Fibroblast of the aortic adventitia (primary cell): ENCODE measurements around the gene ROPN1L. TPM values are rescaled to one million over a fixed set of nuclear protein-coding genes. Genes with fewer than 3 reads are reported as not detected.
A peak's percentile ranks its signal among the peaks of the same experiment; 100 is the strongest.
"Not testable (repeated sequence)": the region's sequence is repeated elsewhere in the genome, so short reads cannot be mapped to it uniquely, and the experiment has no call there.

Experiments used
- DNase-seq: peaks from one replicate; pipeline ENCODE4 v3.0.0-alpha.2; 2010; ENCODE audit warnings: low read depth
- H3K4me3 ChIP-seq: 2 replicates; pipeline ENCODE4 v1.5.1; 2011; ENCODE audit warnings: low read depth, mild to moderate bottlenecking, control low read depth, low read length, moderate library complexity
- small RNA-seq: library from RNA; depleted of rRNA; stranded (forward); fragments of <200 nt; gene quantifications from one replicate; pipeline ENCODE3, GENCODE V24; 2012
- total RNA-seq: library from RNA; depleted of rRNA; stranded (reverse); fragments of >200 nt; gene quantifications from 2 replicates; pipeline ENCODE4 v1.2.3, GENCODE V29; 2012; ENCODE audit warnings: low replicate concordance
- TF ChIP-seq, protein P1 (sequence below): IDR thresholded peaks from 2 replicates; pipeline ENCODE4 v1.5.1; 2011; ENCODE audit warnings: mild to moderate bottlenecking, low read length, control low read depth, inconsistent platforms; ENCODE audit not compliant: insufficient read depth

The ROPN1L gene
- total RNA-seq, 1 donor = 0.63 TPM

DNA sequence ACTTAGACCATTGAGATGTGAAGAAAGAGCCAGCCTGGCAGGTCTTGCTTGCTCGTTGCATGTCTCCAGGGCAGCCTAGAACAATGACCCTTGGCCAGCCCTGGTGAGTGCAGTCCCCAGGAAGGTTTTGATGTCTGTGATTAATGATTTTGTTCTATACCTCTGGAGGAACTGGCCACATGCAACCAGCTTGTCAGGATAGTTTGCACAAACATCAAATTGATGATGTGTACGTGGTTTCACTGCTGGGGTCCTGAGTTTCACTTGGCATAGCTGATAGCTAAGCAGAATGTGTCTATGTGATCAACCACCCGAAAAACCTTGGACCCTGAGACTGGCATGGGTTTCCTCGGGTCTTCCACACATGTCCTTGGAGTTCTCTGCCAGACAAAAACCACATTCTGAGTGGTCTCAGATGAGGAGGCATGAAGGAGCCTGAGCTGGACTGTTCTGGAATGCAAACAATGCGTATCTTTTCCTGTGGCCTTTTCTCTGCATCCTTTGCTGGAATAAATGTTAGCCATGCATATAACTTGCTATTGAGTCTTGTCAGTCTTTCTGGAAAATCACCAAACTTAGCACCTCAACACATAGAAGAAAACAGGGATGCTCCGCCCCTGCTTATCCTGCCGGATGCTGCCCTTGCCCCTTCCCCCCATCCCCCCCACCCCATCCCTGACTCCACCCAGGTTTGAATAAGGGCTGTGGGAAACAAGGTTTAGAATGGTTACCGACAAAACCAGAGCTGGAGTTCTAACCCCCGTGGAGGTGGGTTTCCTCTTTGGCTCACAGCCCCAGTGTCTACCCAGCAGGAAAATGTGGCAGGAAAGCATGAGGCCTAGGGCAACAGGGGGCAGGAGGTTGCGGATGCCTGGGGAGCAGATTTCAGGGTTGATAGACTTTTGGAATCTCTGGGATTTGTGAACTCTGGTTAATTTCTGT is 72.1 kb downstream of the ROPN1L start:
- peak; percentile 89 for DNase-seq
- H3K4me3 ChIP-seq = no peak overlapping the region
- TF ChIP-seq, protein P1, sequence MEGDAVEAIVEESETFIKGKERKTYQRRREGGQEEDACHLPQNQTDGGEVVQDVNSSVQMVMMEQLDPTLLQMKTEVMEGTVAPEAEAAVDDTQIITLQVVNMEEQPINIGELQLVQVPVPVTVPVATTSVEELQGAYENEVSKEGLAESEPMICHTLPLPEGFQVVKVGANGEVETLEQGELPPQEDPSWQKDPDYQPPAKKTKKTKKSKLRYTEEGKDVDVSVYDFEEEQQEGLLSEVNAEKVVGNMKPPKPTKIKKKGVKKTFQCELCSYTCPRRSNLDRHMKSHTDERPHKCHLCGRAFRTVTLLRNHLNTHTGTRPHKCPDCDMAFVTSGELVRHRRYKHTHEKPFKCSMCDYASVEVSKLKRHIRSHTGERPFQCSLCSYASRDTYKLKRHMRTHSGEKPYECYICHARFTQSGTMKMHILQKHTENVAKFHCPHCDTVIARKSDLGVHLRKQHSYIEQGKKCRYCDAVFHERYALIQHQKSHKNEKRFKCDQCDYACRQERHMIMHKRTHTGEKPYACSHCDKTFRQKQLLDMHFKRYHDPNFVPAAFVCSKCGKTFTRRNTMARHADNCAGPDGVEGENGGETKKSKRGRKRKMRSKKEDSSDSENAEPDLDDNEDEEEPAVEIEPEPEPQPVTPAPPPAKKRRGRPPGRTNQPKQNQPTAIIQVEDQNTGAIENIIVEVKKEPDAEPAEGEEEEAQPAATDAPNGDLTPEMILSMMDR = no peak

DNA sequence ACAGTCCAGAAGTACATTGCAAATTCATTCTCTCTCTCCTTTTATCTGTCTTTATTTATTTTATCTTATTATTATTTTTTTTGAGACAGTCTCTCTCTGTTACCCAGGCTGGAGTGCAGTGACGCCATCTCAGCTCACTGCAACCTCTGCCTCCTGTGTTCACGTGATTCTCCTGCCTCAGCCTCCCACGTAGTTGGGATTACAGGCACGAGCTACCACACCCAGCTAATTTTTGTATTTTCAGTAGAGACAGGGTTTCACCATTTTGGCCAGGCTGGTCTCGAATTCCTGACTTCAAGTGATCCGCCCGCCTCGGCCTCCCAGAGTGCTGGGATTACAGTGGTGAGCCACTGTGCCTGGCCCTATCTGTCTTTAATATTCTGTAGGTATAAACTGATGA is 72.9 kb downstream of the ROPN1L start:
- not testable (repeated sequence) for H3K4me3 ChIP-seq, DNase-seq

Small RNAs within 50 kb of the gene (small RNA-seq; reads per million reads assigned to genes)
- gene MIR6131 = not detected

Other genes starting within 250 kb of the ROPN1L start
- 34.3 and 60.9 TPM in 2 replicates for gene ATPSCKMT, start 192.0 kb upstream of the ROPN1L start, total RNA-seq
- 168 and 359 TPM in 2 replicates for gene CCT5, start 191.6 kb upstream of the ROPN1L start, total RNA-seq
- 12.3 and 13.6 TPM in 2 replicates for gene CMBL, start 134.0 kb upstream of the ROPN1L start, total RNA-seq
- 49.0 and 68.1 TPM in 2 replicates for gene MARCHF6, start 88.2 kb upstream of the ROPN1L start, total RNA-seq
- gene ANKRD33B, start 122.2 kb downstream of the ROPN1L start, total RNA-seq = 8.3 and 11.3 TPM in 2 replicates